K562 (cell line): ENCODE results near the gene RTL10. TPM values are rescaled to one million over a fixed set of nuclear protein-coding genes. Genes with fewer than 3 reads are reported as not detected.

Source experiments
- ATF7 ChIP-seq: fragments of 450-650 bp; IDR thresholded peaks from 2 replicates; pipeline ENCODE4 v1.7.1; 2014; ENCODE audit warnings: mild to moderate bottlenecking, moderate library complexity
- CBFA2T2 ChIP-seq: fragments of 450-650 bp; conservative IDR thresholded peaks from 2 replicates; pipeline ENCODE4 v1.6.1; 2017; ENCODE audit warnings: mild to moderate bottlenecking
- DIDO1 ChIP-seq: fragments of 450-650 bp; IDR thresholded peaks from 2 replicates; pipeline ENCODE4 v1.6.1; 2016; ENCODE audit warnings: low read depth, missing biosample characterization, missing genetic modification characterization
- ETV1 ChIP-seq: fragments of 450-650 bp; conservative IDR thresholded peaks from 2 replicates; pipeline ENCODE4 v1.6.1; 2016; ENCODE audit warnings: missing genetic modification characterization, control low read depth, low read depth, missing compliant biosample characterization
- ETV5 ChIP-seq: sonication (generic); formaldehyde crosslinking; IDR thresholded peaks from 2 replicates; pipeline ENCODE4 v1.4.0; 2020; ENCODE audit warnings: low read depth, mild to moderate bottlenecking, missing genetic modification reagents
- HDGF ChIP-seq: fragments of 450-650 bp; IDR thresholded peaks from 2 replicates; pipeline ENCODE4 v1.6.1; 2016
- HOXB6 ChIP-seq: fragments of 250-450 bp; sonication (Bioruptor Pico); IDR thresholded peaks from 2 replicates; pipeline ENCODE4 v1.5.1; 2022; ENCODE audit warnings: mild to moderate bottlenecking, borderline replicate concordance
- MCM7 ChIP-seq, 2 experiments: fragments of 450-650 bp; IDR thresholded peaks; 2 replicates each; pipeline ENCODE4 v1.6.1; 2016 to 2018
- SETDB1 ChIP-seq: IDR thresholded peaks from one replicate; pipeline ENCODE4 v1.6.1; 2012; ENCODE audit warnings: low read length, control low read depth, inconsistent platforms
- SIN3A ChIP-seq, 2 experiments: fragments of 150-350 bp in 1 of 2; IDR thresholded peaks; 2 replicates each; pipeline ENCODE4 v1.6.1; 2011 to 2016; ENCODE audit warnings: borderline replicate concordance in 2 of 2, low read depth in 2 of 2, low read length in 2 of 2, mild to moderate bottlenecking in 2 of 2, moderate library complexity in 2 of 2; ENCODE audit not compliant: control insufficient read depth in 1 of 2
- polyA plus RNA-seq, 8 experiments: library from polyadenylated mRNA; depleted of rRNA in 4 of 8; stranded (reverse) in 5 of 8; unstranded in 3 of 8; fragments of >200 nt; fragmentation: Nextera tagmentation in 2 of 8; fragmentation: Illumina TruSeq in 1 of 8; extraction: Ambion mirVana in 2 of 8; extraction: Trizol in 1 of 8; gene quantifications; 2 replicates each; pipeline versions ENCODE4 v1.2.1 to v1.2.3, GENCODE V29; 2011 to 2014; ENCODE audit warnings: inconsistent platforms in 1 of 8, missing spikeins in 1 of 8
- total RNA-seq, 7 experiments: library from RNA; depleted of rRNA in 6 of 7; stranded (reverse); fragments of >200 nt in 6 of 7; fragmentation: Illumina TruSeq in 2 of 7; extraction: Trizol in 2 of 7; gene quantifications; 2 replicates each; pipeline versions ENCODE4 v1.2.1 to v1.2.3, GENCODE V29; 2011 to 2021; ENCODE audit warnings: low replicate concordance in 1 of 7
- TF ChIP-seq, protein P1 (sequence below): fragments of 450-650 bp; IDR thresholded peaks from 2 replicates; pipeline ENCODE4 v1.6.1; 2016; ENCODE audit warnings: low read depth
- TF ChIP-seq, protein P2 (sequence below): fragments of 150-350 bp; IDR thresholded peaks from 2 replicates; pipeline ENCODE4 v1.6.1; 2014; ENCODE audit warnings: low read depth, mild to moderate bottlenecking, low read length, borderline replicate concordance
- TF ChIP-seq, protein P3 (sequence below), 2 experiments: IDR thresholded peaks in 1 of 2; conservative IDR thresholded peaks in 1 of 2; 2 replicates each; pipeline ENCODE4 v1.6.1; 2016; ENCODE audit warnings: low read depth in 2 of 2, mild to moderate bottlenecking in 1 of 2, missing compliant biosample characterization in 1 of 2, missing genetic modification characterization in 1 of 2, moderate library complexity in 1 of 2

RTL10 gene
- total and polyA plus RNA-seq, 9 of the 15 experiments (the other 6 are each of a cell fraction or from before 2014, with no cell fraction given), result 19.8 to 75.5 (median 32.5) TPM

DNA sequence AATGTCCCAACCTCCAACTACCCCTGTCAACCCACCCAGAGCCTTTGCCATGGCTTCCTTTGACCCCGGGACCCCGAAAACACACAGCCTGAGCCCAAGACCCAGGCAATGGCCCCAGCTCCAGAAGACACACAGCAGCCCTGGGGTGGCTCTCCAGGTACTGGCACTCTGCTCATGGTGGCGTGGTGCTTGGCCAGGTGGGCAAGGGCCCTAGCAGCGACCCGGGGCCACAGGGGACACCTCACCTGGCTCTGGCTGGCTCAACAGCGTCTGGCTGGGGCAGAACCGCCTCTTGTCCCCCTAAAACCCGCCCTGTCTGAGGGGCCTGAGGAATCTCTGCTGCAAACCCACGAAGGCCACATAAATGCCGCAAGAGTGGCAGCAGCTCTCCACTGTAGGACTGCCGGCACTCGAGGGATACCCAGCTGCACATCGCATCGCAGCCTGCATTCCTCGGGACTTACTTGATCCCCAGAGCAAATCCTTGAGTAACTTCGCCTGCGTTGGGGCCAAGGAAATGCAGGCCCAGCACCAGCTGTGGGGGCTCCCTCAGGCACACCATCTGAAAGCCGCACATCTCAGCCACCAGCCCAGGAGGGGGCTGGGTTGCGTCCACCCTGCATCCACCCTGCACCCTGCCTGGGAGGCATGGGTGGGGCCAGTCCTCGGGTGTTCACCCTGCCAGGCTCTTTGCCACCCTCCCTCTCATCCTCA, 23.1 kb upstream of the RTL10 start (continued):
- TF ChIP-seq, protein P1, sequence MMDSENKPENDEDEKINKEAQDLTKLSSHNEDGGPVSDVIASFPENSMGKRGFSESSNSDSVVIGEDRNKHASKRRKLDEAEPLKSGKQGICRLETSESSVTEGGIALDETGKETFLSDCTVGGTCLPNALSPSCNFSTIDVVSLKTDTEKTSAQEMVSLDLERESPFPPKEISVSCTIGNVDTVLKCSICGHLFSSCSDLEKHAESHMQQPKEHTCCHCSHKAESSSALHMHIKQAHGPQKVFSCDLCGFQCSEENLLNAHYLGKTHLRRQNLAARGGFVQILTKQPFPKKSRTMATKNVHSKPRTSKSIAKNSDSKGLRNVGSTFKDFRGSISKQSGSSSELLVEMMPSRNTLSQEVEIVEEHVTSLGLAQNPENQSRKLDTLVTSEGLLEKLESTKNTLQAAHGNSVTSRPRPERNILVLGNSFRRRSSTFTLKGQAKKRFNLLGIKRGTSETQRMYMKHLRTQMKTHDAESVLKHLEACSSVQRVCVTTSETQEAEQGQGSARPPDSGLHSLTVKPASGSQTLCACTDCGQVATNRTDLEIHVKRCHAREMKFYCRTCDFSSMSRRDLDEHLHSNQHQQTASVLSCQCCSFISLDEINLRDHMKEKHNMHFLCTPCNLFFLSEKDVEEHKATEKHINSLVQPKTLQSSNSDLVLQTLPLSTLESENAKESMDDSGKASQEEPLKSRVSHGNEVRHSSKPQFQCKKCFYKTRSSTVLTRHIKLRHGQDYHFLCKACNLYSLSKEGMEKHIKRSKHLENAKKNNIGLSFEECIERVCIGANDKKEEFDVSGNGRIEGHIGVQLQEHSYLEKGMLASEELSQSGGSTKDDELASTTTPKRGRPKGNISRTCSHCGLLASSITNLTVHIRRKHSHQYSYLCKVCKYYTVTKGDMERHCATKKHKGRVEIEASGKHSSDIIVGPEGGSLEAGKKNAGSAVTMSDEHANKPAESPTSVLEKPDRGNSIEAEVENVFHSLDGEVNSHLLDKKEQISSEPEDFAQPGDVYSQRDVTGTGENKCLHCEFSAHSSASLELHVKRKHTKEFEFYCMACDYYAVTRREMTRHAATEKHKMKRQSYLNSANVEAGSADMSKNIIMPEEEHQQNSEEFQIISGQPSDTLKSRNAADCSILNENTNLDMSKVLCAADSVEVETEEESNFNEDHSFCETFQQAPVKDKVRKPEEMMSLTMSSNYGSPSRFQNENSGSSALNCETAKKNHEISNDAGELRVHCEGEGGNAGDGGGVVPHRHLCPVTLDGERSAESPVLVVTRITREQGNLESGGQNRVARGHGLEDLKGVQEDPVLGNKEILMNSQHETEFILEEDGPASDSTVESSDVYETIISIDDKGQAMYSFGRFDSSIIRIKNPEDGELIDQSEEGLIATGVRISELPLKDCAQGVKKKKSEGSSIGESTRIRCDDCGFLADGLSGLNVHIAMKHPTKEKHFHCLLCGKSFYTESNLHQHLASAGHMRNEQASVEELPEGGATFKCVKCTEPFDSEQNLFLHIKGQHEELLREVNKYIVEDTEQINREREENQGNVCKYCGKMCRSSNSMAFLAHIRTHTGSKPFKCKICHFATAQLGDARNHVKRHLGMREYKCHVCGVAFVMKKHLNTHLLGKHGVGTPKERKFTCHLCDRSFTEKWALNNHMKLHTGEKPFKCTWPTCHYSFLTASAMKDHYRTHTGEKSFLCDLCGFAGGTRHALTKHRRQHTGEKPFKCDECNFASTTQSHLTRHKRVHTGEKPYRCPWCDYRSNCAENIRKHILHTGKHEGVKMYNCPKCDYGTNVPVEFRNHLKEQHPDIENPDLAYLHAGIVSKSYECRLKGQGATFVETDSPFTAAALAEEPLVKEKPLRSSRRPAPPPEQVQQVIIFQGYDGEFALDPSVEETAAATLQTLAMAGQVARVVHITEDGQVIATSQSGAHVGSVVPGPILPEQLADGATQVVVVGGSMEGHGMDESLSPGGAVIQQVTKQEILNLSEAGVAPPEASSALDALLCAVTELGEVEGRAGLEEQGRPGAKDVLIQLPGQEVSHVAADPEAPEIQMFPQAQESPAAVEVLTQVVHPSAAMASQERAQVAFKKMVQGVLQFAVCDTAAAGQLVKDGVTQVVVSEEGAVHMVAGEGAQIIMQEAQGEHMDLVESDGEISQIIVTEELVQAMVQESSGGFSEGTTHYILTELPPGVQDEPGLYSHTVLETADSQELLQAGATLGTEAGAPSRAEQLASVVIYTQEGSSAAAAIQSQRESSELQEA, result no peak
- no peak for TF ChIP-seq ATF7
- no peak for TF ChIP-seq SETDB1
- TF ChIP-seq MCM7 (IDR thresholded peaks at IDR 0.05), result no peak
- TF ChIP-seq, protein P2, sequence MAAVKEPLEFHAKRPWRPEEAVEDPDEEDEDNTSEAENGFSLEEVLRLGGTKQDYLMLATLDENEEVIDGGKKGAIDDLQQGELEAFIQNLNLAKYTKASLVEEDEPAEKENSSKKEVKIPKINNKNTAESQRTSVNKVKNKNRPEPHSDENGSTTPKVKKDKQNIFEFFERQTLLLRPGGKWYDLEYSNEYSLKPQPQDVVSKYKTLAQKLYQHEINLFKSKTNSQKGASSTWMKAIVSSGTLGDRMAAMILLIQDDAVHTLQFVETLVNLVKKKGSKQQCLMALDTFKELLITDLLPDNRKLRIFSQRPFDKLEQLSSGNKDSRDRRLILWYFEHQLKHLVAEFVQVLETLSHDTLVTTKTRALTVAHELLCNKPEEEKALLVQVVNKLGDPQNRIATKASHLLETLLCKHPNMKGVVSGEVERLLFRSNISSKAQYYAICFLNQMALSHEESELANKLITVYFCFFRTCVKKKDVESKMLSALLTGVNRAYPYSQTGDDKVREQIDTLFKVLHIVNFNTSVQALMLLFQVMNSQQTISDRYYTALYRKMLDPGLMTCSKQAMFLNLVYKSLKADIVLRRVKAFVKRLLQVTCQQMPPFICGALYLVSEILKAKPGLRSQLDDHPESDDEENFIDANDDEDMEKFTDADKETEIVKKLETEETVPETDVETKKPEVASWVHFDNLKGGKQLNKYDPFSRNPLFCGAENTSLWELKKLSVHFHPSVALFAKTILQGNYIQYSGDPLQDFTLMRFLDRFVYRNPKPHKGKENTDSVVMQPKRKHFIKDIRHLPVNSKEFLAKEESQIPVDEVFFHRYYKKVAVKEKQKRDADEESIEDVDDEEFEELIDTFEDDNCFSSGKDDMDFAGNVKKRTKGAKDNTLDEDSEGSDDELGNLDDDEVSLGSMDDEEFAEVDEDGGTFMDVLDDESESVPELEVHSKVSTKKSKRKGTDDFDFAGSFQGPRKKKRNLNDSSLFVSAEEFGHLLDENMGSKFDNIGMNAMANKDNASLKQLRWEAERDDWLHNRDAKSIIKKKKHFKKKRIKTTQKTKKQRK, result no peak
- TF ChIP-seq SIN3A (IDR thresholded peaks at IDR 0.05; ENCODE audit: borderline replicate concordance in 2 of 2, control insufficient read depth in 1 of 2, low read depth in 2 of 2, low read length in 2 of 2), result no peak
- TF ChIP-seq CBFA2T2, result no peak
- TF ChIP-seq, protein P3, sequence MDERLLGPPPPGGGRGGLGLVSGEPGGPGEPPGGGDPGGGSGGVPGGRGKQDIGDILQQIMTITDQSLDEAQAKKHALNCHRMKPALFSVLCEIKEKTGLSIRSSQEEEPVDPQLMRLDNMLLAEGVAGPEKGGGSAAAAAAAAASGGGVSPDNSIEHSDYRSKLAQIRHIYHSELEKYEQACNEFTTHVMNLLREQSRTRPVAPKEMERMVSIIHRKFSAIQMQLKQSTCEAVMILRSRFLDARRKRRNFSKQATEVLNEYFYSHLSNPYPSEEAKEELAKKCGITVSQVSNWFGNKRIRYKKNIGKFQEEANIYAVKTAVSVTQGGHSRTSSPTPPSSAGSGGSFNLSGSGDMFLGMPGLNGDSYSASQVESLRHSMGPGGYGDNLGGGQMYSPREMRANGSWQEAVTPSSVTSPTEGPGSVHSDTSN (CRISPR knock-in tag; IDR thresholded peaks at IDR 0.05; ENCODE audit: low read depth), result no peak
- TF ChIP-seq, protein P3 (tag; conservative IDR thresholded peaks at IDR 0.05; ENCODE audit: low read depth), result no peak
- no peak for TF ChIP-seq DIDO1 (tag)
- no peak for TF ChIP-seq HOXB6 (CRISPR knock-in tag)
- TF ChIP-seq ETV1 (tag), result no peak
- no peak for TF ChIP-seq ETV5
- TF ChIP-seq HDGF, result no peak
